PFSK-1 (cell line): ENCODE measurements around the gene KAZN.

Experiments used
- POLR2AphosphoS5 ChIP-seq: IDR thresholded peaks from 2 replicates; pipeline ENCODE4 v1.6.1; 2012; ENCODE audit warnings: low read depth, mild to moderate bottlenecking, control low read depth, low read length, moderate library complexity
- REST ChIP-seq, 2 experiments: IDR thresholded peaks; 2 replicates each; pipeline versions ENCODE4 v1.6.1 to v1.8.0; 2011 to 2012; ENCODE audit warnings: low read depth in 2 of 2, low read length in 2 of 2, control low read depth in 1 of 2, inconsistent platforms in 1 of 2, mild to moderate bottlenecking in 1 of 2, moderate library complexity in 1 of 2; ENCODE audit not compliant: insufficient read depth in 1 of 2
- SIN3A ChIP-seq: IDR thresholded peaks from 2 replicates; pipeline ENCODE4 v1.6.1; 2012; ENCODE audit warnings: mild to moderate bottlenecking, low read length, moderate library complexity, borderline replicate concordance; ENCODE audit not compliant: insufficient read depth
- TAF1 ChIP-seq: IDR thresholded peaks from 2 replicates; pipeline ENCODE4 v1.6.1; 2012; ENCODE audit warnings: low read length, control low read depth, borderline replicate concordance; ENCODE audit not compliant: insufficient read depth

DNA sequence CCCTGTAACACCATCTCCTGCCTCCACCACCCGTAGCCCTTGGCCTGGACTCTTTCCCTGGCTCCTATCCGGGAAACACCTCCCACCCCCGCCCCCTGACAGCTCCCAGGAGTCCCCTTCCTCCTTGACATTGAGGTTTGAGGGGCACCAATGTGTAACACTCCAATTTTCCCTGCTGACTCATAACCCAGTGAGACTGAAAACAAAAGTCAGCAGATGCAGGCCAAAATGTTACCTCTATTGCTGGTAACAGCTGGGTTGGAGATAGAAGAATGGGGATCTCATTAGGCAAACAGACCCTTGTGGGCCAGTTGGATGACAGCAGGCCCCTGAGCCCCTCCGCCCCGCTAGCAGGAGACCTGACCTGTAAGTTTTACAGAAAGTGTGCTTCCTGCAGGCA lies 237.2 kb downstream of the KAZN start:
- TF ChIP-seq POLR2AphosphoS5: no peak
- TF ChIP-seq TAF1: no peak
- TF ChIP-seq SIN3A: no peak
- TF ChIP-seq REST (IDR thresholded peaks at IDR 0.05; ENCODE audit: insufficient read depth in 1 of 2, low read depth in 2 of 2, low read length in 2 of 2): no peak
